Ovary (tissue), 9 donors: ENCODE measurements around the gene TRAPPC3L. TPM values are rescaled to one million over a fixed set of nuclear protein-coding genes. Genes with fewer than 3 reads are reported as not detected.
"Not testable (repeated sequence)": the region's sequence is repeated elsewhere in the genome, so short reads cannot be mapped to it uniquely, and the experiment has no call there.

ENCODE experiments used
- DNase-seq, 5 donors: peaks; one replicate each; pipeline ENCODE4 v3.0.0-alpha.2; 2019 to 2020
- H3K27ac ChIP-seq, 2 donors: fragments of 200-600 bp; one replicate each; pipeline versions ENCODE4 v1.5.1 to v1.8.0; 2019 to 2022
- H3K27me3 ChIP-seq: fragments of 200-600 bp; one replicate; pipeline ENCODE4 v1.8.0; 2022
- H3K36me3 ChIP-seq: fragments of 200-600 bp; sonication (generic); one replicate; pipeline ENCODE4 v1.5.1; 2019
- H3K4me1 ChIP-seq: one replicate; pipeline ENCODE4 v1.8.1; 2013; ENCODE audit warnings: mild to moderate bottlenecking, moderate library complexity; ENCODE audit not compliant: insufficient read depth
- H3K4me3 ChIP-seq: fragments of 200-600 bp; sonication (generic); one replicate; pipeline ENCODE4 v1.5.1; 2017
- H3K9me3 ChIP-seq, 2 donors: fragments of 200-600 bp in 1 of 2; sonication (generic) in 1 of 2; one replicate each; pipeline versions ENCODE4 v1.5.1 to v1.8.1; 2013 to 2019; ENCODE audit warnings: mild to moderate bottlenecking in 1 of 2, moderate library complexity in 1 of 2
- EP300 ChIP-seq: sonication (generic); formaldehyde crosslinking; IDR thresholded peaks from one replicate; pipeline ENCODE4 v1.6.1; 2017; ENCODE audit warnings: antibody characterized with exemption
- POLR2A ChIP-seq: fragments of 450-650 bp; IDR thresholded peaks from one replicate; pipeline ENCODE4 v1.6.1; 2017; ENCODE audit warnings: antibody characterized with exemption, mild to moderate bottlenecking, moderate library complexity
- WGBS, 3 donors: extraction: QIAGEN DNeasy Blood & Tissue Kit in 1 of 3; methylation state at CpG; one replicate each; pipeline versions ENCODE4 v1.1.5 to v1.1.7; 2013 to 2017; 5-methylcytosine and 5-hydroxymethylcytosine counted together
- intact Hi-C, 4 donors: fragments of 100-400 bp; cut with DNase I; formaldehyde crosslinking; loops; one replicate each; pipeline versions ENCODE4 v1.11.0 to v1.15.1; 2022 to 2023
- polyA plus RNA-seq, 2 donors: library from polyadenylated mRNA; stranded (reverse); fragments of 200-250 nt in 1 of 2; fragments of 350-450 nt in 1 of 2; fragmentation: Illumina TruSeq in 1 of 2; extraction: RNeasy Lipid Tissue Mini Kit (QIAGEN cat#74804) in 1 of 2; gene quantifications; one replicate each; pipeline ENCODE4 v1.2.3, GENCODE V29; 2013 to 2014
- total RNA-seq, 7 donors: library from RNA; depleted of rRNA in 2 of 7; stranded (reverse); fragments of >200 nt in 2 of 7; fragmentation: NEBNext Ultra II Directional in 3 of 7; extraction: Animal tissue kit (Norgen Biotek cat#: 25700) in 3 of 7; gene quantifications; one replicate each; pipeline versions ENCODE4 v1.1.0 to v1.2.4, GENCODE V29; 2016 to 2023
- TF ChIP-seq, protein P1 (sequence below), 3 donors: fragments of 450-650 bp in 2 of 3; fragments of 200-600 bp in 1 of 3; IDR thresholded peaks; one replicate each; pipeline versions ENCODE4 v1.5.1 to v1.8.0; 2016 to 2022; ENCODE audit warnings: antibody characterized with exemption in 3 of 3, mild to moderate bottlenecking in 1 of 3
- donor health status: DM: no; HTN: no; CAD: no; lungs with moderate emphysema.
- donor health status: DM: no; HTN: no; CAD: no.
- donor health status: Bipolar disorder and iron deficiency.
- donor health status: DM: yes; HTN: yes; CAD: no.
- donor health status: DM: no; HTN: no; CAD: no.
- donor health status: DM: yes; HTN: yes; CAD: no.

TRAPPC3L gene
- total and polyA plus RNA-seq, 9 donors: 0.08 to 0.20 (median 0.10) TPM; not detected in 6

DNA sequence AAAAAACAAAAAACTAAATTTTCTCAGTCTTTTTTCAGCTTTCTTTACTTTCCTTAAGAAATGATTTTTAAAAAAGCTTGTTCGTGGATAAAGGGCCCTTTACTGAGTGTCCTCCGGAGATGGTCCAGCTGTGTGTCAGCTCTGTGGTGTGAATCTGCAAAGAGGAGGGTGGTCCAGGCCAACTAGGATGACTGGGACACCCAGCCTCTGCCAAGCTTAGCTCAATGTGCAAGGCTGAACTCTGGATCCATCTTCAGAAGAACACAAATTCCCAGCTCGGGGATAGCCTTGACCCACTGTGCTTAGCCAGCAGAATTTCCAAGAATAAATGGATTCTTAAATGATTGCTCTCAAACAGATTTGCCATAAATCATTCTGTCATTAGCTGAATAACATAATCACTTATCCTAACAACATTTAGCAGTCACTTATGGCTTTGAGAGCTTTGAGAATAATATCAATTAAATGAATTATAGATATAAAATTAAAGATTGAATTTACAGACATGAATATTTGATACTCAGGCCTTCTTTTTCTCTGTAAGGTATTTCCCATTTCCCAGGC is 48.3 kb downstream of the TRAPPC3L start:
- Histone ChIP-seq H3K4me1 (no peaks in the 10 kb centered on the region), H3K36me3 (no peaks in the 10 kb centered on the region), H3K9me3 (no peaks in the 10 kb centered on the region), H3K27me3 (no peaks in the 10 kb centered on the region), H3K27ac (no peak overlapping the region), H3K4me3 (no peak overlapping the region)
- peak; percentile 9 to 41 (median 25) for DNase-seq
- WGBS, 3 donors: 13 to 19% (median 16%) methylated on average over 3 of the region's 3 CpGs
- TF ChIP-seq EP300: no peak
- TF ChIP-seq POLR2A: no peak
- TF ChIP-seq, protein P1, sequence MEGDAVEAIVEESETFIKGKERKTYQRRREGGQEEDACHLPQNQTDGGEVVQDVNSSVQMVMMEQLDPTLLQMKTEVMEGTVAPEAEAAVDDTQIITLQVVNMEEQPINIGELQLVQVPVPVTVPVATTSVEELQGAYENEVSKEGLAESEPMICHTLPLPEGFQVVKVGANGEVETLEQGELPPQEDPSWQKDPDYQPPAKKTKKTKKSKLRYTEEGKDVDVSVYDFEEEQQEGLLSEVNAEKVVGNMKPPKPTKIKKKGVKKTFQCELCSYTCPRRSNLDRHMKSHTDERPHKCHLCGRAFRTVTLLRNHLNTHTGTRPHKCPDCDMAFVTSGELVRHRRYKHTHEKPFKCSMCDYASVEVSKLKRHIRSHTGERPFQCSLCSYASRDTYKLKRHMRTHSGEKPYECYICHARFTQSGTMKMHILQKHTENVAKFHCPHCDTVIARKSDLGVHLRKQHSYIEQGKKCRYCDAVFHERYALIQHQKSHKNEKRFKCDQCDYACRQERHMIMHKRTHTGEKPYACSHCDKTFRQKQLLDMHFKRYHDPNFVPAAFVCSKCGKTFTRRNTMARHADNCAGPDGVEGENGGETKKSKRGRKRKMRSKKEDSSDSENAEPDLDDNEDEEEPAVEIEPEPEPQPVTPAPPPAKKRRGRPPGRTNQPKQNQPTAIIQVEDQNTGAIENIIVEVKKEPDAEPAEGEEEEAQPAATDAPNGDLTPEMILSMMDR (IDR thresholded peaks at IDR 0.05): no peak
- intact Hi-C loops: no loop called here

DNA sequence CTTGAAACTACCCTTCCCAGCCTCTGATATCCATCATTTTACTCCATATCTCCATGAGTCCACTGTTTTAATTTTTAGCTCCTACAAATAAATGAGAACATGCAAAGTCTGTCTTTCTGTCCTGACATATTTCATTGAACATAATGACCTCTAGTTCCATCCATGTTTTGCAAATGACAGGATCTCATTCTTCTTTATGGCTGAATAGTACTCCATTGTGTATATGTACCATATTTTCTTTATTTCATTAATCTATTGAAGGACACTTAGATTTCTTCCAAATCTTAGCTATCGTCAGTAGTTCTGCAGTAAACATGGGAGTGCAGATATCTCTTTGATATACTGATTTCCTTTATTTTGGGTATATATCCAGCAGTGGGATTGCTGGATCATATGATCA is 50.3 kb downstream of the TRAPPC3L start:
- intact Hi-C loops, H3K27me3 ChIP-seq, H3K9me3 ChIP-seq, H3K27ac ChIP-seq, DNase-seq, H3K4me1 ChIP-seq, H3K36me3 ChIP-seq, H3K4me3 ChIP-seq: not testable (repeated sequence)
- 96 to 98% (median 97%) methylated on average over 1 of the region's 1 CpG for whole genome bisulfite sequencing, 3 donors

DNA sequence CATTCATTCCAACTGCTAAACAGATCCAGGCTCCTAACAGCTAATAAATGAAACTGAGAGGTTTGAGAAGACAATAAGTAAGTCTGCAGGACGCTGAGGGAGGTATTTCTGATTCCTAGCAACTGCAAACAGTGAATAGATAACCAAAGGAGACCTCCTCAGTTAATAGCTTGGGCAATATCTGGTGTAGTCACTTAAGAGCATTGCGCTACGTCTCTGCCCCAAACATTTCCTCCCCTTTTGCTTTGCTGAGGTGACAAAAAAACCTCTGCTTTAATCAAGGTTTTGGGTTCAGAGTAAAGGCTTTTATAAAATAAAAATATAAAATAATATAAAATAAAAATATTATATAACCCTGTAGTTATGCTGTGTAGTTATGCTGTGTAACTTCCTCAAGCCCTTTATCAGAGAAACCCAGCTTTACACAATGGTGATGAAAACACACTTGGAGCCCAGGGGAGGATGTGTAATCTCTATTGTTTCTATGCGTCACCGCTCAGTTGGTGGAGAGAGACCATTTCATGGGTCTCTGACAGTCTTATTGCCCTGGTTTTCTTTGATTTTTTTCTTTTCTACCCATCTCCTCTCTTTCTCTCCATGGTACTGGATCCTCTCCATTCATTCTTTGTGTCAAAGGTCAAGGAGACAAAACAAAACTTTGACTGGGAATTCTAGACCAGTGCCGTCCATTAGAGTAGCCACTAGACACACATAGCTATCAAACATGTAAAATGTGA is 53.0 kb downstream of the TRAPPC3L start:
- intact Hi-C loops: no loop called here
- no peak overlapping the region for H3K27ac ChIP-seq
- TF ChIP-seq, protein P1 (IDR thresholded peaks at IDR 0.05): no peak
- TF ChIP-seq POLR2A (no peak), EP300 (no peak)
- no peaks in the 10 kb centered on the region for H3K27me3 ChIP-seq
- H3K9me3 ChIP-seq: no peaks in the 10 kb centered on the region
- WGBS, 3 donors: 68 to 80% (median 77%) methylated on average over 6 of the region's 6 CpGs
- H3K4me1 ChIP-seq: no peaks in the 10 kb centered on the region
- H3K4me3 ChIP-seq: no peak overlapping the region
- no peaks in the 10 kb centered on the region for H3K36me3 ChIP-seq
- no peak for DNase-seq

DNA sequence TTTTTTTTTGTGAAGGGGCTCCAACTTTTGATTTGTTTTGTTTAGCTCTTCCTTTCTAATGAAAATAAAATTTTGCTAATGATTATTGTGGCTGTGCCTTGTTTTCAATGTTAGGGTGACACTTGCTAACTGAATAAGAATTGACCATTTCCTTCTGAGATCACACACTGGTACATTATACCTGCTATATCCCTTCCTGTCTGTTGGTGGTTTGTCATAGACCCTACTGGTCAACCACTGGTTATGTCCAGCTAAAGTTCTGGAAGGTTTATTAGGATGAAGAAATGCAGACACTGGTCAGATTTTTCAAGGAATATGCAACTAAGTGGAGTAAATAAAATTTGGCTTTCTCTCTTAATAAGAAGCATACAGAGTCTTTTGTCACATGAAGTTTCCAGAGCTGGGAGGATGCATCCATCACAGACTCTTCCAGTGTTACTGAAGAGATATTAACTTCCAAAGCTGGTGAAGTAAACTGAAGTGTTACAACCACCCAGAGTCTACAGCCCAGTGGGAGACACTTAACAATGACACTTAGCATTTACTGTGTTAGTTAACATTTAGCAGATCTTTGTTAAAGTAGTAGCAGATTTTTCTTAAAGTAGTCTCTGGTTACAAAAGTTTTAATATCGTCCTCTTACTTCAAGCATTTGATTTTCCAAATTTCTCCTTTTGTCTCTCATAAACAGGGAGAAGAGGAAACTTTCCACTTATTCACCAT is 53.7 kb downstream of the TRAPPC3L start:
- 89 to 98% (median 92%) methylated on average over 1 of the region's 1 CpG for WGBS, 3 donors
- intact Hi-C loops: no loop called here
- H3K36me3 ChIP-seq: no peaks in the 10 kb centered on the region
- no peak for TF ChIP-seq EP300
- TF ChIP-seq, protein P1 (IDR thresholded peaks at IDR 0.05): no peak
- no peak for TF ChIP-seq POLR2A
- H3K4me3 ChIP-seq: no peak overlapping the region
- no peaks in the 10 kb centered on the region for H3K9me3 ChIP-seq
- no peak overlapping the region for H3K27ac ChIP-seq
- no peak for DNase-seq
- H3K4me1 ChIP-seq: no peaks in the 10 kb centered on the region
- no peaks in the 10 kb centered on the region for H3K27me3 ChIP-seq
